T-helper 17 cell (primary cell): ENCODE measurements around the gene WDR88. TPM values are rescaled to one million over a fixed set of nuclear protein-coding genes. Genes with fewer than 3 reads are reported as not detected.
"Not testable (repeated sequence)": the region's sequence is repeated elsewhere in the genome, so short reads cannot be mapped to it uniquely, and the experiment has no call there.

ENCODE experiments used
- ATAC-seq: fragments of 150-1000 bp; cut with Tn5 transposase; 2 replicates; pipeline ENCODE4 v1.10.0; 2021; ENCODE audit warnings: mild to moderate bottlenecking, moderate library complexity
- DNase-seq, 3 donors: peaks; one replicate each; pipeline versions ENCODE4 v3.0.0 to v3.0.0-alpha.2; 2020 to 2021
- H3K9me3 ChIP-seq: one replicate; pipeline ENCODE4 v1.7.0; 2013; ENCODE audit warnings: low read length, mild to moderate bottlenecking; ENCODE audit not compliant: control insufficient read depth, poor library complexity, severe bottlenecking
- H3K27ac Mint-ChIP-seq: one replicate; pipeline ENCODE4 v1.8.0; 2022; ENCODE audit warnings: mild to moderate bottlenecking, moderate library complexity, mixed read lengths
- H3K27me3 Mint-ChIP-seq: one replicate; pipeline ENCODE4 v1.8.0; 2022; ENCODE audit warnings: mixed read lengths
- H3K36me3 Mint-ChIP-seq: one replicate; pipeline ENCODE4 v1.8.0; 2022; ENCODE audit warnings: low read depth, mixed read lengths
- H3K4me1 Mint-ChIP-seq: one replicate; pipeline ENCODE4 v1.8.0; 2022; ENCODE audit warnings: mild to moderate bottlenecking, mixed read lengths
- H3K4me3 Mint-ChIP-seq: one replicate; pipeline ENCODE4 v1.8.0; 2022; ENCODE audit warnings: mild to moderate bottlenecking, moderate library complexity, mixed read lengths
- total RNA-seq, 4 donors: library from RNA in 2 of 4; stranded (reverse) in 2 of 4; gene quantifications; one replicate each; pipeline ENCODE4 v1.2.3 and lab custom pipeline; 2022 to 2026

WDR88 gene
- total RNA-seq, 2 donors from 2014 or later: not detected

DNA sequence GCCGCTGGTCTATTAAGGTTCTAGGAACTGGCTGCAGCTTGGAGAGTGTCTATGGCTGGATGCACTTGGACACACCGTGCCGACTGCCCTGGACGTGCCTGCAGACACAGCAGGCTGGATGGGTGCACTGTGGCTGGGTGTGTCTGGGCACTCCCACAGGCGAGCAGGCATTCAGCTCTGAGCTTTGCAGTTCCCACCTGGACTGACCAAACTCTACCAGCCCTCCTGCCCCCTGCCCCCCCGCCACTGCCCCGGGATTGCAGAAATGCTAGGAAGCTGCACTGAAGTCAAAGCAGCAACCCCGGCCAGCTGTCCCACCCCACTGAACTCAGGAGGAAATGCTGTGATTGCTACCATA is 55.2 kb downstream of the WDR88 start:
- Mint-ChIP-seq H3K27me3 (peaks cover 21% of the 10 kb centered on the region), H3K4me3 (no peak overlapping the region), H3K36me3 (no peaks in the 10 kb centered on the region), H3K27ac (no peak overlapping the region), H3K4me1 (peaks cover 6% of the 10 kb centered on the region)
- ATAC-seq: no peak
- DNase-seq: no peak
- H3K9me3 ChIP-seq: no peaks in the 10 kb centered on the region

DNA sequence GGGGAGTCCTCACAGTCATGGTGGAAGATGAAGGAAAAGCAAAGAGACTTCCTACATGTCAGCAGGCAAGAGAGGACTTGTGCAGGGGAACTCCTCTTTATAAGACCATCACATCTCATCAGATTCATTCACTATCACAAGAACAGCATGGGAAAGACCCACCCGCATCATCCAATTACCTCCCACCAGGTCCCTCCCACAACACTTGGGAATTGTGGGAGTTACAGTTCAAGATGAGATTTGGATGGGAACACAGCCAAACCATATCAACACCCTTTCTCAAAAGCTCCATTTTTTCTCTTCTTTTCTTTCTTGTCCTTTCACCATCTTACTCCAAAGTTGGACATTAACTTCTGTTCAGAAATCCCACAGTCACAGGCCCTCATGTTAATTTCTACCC is 57.5 kb downstream of the WDR88 start:
- peaks cover 38% of the 10 kb centered on the region for H3K27me3 Mint-ChIP-seq
- H3K4me1 Mint-ChIP-seq: peaks cover 8% of the 10 kb centered on the region
- DNase-seq (no peak), ATAC-seq (no peak)
- no peak overlapping the region for H3K4me3 Mint-ChIP-seq
- H3K36me3 Mint-ChIP-seq: no peaks in the 10 kb centered on the region
- no peaks in the 10 kb centered on the region for H3K9me3 ChIP-seq
- H3K27ac Mint-ChIP-seq: peak overlapping the region; percentile 59

DNA sequence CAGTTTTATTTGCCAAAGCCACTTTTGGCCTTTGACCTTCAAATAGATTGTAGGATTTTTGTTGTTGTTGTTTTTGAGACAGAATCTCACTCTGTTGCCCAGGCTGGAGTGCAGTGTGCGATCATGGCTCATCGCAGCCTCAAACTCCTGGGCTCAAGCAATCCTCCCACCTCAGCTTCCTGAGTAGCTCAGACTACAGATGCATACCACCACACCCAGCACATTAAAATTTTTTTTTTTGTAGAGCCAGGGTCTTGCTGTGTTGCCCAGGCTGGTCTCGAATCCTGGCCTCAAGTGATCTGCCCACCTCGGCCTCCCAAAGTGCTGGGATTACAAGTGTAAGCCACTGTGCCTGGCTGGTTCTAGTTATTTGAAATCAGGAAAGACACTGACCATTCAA is 59.2 kb downstream of the WDR88 start:
- peaks cover 46% of the 10 kb centered on the region for H3K27me3 Mint-ChIP-seq
- H3K27ac Mint-ChIP-seq, H3K4me3 Mint-ChIP-seq, H3K4me1 Mint-ChIP-seq, ATAC-seq, H3K9me3 ChIP-seq, DNase-seq, H3K36me3 Mint-ChIP-seq: not testable (repeated sequence)

DNA sequence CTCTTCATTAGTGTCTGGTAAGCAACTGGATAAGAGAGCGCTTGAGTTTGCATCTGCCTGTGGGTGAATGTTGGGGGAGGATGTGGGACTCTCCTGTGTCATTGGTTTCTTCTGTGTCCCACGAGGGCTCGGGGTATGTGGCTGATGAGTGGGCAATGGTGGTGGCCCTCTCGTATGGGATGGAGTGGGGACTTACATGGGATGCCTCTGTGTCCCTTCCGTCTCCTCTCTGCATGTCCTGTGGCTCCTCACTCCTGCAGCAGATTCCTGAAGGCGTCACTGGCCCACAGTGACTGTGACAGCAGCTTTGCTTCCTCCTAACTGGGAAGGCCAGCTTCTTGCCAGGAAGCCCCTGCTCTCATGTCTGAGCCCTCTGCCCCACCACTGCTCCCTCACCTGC is 59.6 kb downstream of the WDR88 start:
- no peak for ATAC-seq
- Mint-ChIP-seq H3K27ac (no peak overlapping the region), H3K27me3 (peaks cover 47% of the 10 kb centered on the region), H3K36me3 (no peaks in the 10 kb centered on the region), H3K4me3 (no peak overlapping the region), H3K4me1 (peaks cover 8% of the 10 kb centered on the region)
- DNase-seq: no peak
- H3K9me3 ChIP-seq: no peaks in the 10 kb centered on the region

DNA sequence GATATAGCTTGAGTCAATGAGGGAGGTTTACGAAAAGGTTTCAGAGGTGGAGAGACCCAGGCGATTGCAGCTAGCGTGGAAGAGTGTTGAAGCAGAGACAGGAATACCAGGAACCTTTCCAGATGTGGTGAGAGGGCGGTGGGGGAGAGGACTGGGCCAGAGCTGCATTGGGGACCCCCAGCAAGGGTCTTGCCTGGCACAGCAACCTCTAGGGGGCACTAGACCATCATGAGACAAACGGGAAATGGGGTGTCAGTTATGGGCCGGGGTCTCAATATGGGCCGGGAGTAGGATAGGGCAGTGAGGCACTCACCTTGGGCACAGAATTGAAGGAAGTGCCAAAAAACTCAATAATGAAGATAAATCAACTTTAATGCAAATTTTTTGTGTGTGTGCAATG is 60.1 kb downstream of the WDR88 start:
- DNase-seq (no peak), ATAC-seq (no peak)
- H3K9me3 ChIP-seq: no peaks in the 10 kb centered on the region
- Mint-ChIP-seq H3K4me3 (no peak overlapping the region), H3K4me1 (peaks cover 8% of the 10 kb centered on the region), H3K27me3 (peaks cover 52% of the 10 kb centered on the region), H3K36me3 (no peaks in the 10 kb centered on the region), H3K27ac (no peak overlapping the region)

DNA sequence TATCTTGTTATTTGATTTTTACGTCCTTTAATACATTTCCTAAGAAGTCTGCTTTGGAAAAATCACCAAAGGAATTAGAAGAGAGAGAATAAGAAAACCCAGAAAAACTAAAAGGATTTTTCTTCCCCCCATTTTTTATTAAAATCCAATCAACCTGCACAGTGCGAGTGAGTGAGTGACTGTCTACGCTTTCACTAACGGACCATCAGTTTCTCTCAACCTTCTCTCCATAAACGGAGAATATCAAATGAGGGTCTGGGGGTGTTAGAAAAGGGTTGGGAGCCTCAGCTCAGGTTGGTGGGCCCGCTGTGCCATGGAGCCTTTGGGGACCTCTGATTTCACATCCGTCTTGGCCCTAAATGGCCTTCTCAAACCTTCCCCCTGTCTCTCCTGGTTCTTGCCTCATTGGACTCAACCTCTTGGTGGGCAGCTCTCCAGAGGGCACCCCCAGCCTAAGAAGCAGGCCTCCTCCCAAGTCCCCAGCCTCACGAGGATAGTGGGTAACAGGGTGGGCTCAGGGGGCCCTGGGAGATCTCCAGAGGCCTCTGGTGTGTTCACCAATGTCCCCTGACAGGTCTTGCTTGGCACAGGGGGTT is 61.5 kb downstream of the WDR88 start:
- ATAC-seq (no peak), DNase-seq (no peak)
- H3K36me3 Mint-ChIP-seq: no peaks in the 10 kb centered on the region
- no peaks in the 10 kb centered on the region for H3K9me3 ChIP-seq
- H3K4me1 Mint-ChIP-seq: peaks cover 6% of the 10 kb centered on the region
- no peak overlapping the region for H3K27ac Mint-ChIP-seq
- peak overlapping the region; percentile 74 for H3K4me3 Mint-ChIP-seq
- peaks cover 54% of the 10 kb centered on the region for H3K27me3 Mint-ChIP-seq

DNA sequence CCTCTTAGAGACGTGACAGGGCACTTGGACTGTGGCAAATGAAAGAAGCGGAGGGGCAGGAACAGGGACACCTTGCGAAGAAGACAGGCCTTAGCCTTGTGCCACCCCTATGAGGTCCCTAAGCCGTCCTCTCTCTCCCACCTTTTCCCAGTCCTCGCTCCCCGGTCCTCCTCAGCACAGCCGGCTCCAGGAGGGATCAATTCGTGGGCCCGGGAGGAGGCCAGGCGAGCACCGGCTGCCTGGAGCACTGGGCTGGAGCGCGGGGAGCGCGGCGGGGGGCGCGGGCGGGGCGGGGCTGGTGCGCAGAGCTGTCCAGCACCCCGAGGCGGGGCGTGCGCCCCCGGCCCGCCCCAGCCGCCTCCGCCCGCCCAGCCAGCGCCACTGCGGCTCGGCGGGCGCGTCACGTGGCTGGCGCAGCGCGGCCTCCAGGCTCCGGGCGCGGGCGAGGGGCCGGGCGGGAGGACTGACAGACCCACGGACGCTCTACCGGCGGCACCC is 62.0 kb downstream of the WDR88 start, which contains the start of gene LRP3:
Gene LRP3 (plus strand): TSS at position 466 of the 498 bp plus-strand sequence. CDS start 456 bp downstream, outside the sequence.
- Mint-ChIP-seq H3K27me3 (peaks cover 54% of the 10 kb centered on the region), H3K4me3 (peak within 1 kb of the TSS; percentile 74), H3K4me1 (peaks cover 6% of the 10 kb centered on the region), H3K27ac (no peak within 1 kb of the TSS), H3K36me3 (no peaks in the 10 kb centered on the region)
- DNase-seq (no peak), ATAC-seq (no peak)
- no peaks in the 10 kb centered on the region for H3K9me3 ChIP-seq

DNA sequence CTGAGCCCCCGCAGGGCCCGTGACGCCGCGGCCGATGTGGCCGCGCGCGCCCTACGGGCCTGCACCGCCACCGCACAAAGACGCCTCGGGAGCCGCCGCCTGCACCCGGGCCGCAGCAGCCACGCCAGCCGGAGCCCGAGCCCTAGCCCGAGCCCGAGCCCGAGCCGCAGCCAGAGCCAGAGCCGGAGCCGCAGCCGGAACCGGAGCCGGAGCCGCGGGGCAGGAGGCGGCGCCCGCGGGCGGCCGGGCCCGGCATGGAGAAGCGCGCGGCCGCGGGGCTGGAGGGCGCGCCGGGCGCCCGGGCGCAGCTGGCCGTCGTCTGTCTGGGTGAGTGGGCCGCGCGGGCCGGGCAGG is 62.6 kb downstream of the WDR88 start:
- Mint-ChIP-seq H3K36me3 (peaks cover 2% of the 10 kb centered on the region), H3K4me1 (peaks cover 6% of the 10 kb centered on the region), H3K27ac (no peak overlapping the region), H3K4me3 (no peak overlapping the region), H3K27me3 (peaks cover 54% of the 10 kb centered on the region)
- DNase-seq (no peak), ATAC-seq (no peak)
- H3K9me3 ChIP-seq: no peaks in the 10 kb centered on the region

DNA sequence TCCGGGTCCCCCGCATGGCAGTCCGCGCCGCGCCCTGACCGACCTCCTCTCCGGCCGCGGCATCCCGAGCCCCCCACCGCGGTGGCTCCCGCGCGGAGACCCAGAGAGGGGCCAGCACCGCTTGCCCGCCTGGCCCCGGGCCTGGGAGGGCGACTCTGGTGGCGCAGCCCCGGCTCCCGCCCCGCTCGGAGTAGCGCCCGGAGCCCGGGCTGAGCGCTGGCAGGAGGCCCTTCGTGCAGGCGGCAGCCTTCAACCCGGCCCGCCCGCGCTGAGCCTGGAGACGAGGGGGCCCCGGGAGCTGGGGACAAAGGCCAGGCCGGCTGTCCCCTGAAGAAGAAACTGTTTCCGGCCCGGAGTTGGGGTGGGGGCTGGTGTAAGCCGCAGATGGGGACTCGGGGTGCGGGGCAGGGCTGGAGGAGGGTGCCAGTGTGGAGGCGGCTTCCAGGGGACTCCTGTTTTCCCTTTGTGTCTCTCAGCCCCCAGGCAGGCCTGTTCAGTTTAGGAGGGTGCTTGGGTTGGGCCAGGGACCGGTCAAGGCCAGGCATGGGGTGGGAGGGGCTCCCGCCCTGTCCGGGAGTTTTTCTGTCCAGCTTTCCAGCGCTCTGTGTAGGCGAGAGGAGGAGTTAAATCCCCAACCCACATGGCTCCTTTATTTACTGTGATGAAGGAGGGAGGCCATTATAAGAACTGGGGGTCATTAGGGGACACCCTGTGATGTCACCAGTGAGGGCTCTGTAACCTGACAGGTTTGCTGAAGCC is 63.2 kb downstream of the WDR88 start:
- H3K4me1 Mint-ChIP-seq: peaks cover 6% of the 10 kb centered on the region
- peaks cover 50% of the 10 kb centered on the region for H3K27me3 Mint-ChIP-seq
- H3K27ac Mint-ChIP-seq: no peak overlapping the region
- H3K4me3 Mint-ChIP-seq: peak overlapping the region; percentile 68
- H3K9me3 ChIP-seq: no peaks in the 10 kb centered on the region
- peaks cover 2% of the 10 kb centered on the region for H3K36me3 Mint-ChIP-seq
- ATAC-seq: no peak
- DNase-seq: no peak

DNA sequence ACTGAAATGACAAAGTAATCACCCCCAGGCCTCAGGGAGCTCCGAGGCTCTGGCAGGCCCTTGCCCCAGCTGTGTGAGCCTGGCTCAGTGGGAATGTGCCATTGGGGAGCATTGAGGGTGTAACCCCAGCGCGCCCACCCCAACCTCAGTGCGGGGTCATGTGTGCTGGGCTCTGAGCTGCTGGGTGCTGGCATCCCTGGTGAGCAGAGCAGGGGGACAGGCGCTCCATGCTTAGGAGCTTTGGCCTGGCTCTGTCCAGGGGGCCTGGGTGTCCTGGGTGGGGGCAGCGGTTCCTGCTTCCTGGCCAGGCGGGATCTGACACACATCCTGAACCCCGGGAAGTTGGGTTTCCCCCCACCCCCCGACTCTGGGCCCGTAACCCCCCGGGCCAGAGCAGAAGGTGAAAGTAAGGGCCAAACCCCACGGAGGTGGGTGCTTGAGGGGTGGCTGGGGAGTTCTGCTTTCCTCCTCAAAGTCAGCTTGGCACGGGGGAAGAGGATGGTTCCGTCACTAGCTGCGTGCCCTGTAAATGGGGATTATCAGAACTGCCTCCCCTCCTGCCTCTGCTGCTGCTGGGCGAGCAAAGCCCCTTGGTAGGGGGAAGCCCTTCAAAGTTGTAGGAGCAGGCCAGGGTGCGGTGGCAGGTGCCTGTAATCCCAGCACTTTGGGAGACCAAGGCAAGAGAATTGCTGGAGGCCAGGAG is 63.9 kb downstream of the WDR88 start:
- peak overlapping the region; percentile 68 for H3K4me3 Mint-ChIP-seq
- H3K4me1 Mint-ChIP-seq: peaks cover 2% of the 10 kb centered on the region
- no peaks in the 10 kb centered on the region for H3K9me3 ChIP-seq
- ATAC-seq: no peak
- peaks cover 2% of the 10 kb centered on the region for H3K36me3 Mint-ChIP-seq
- H3K27me3 Mint-ChIP-seq: peaks cover 43% of the 10 kb centered on the region
- H3K27ac Mint-ChIP-seq: no peak overlapping the region
- no peak for DNase-seq

DNA sequence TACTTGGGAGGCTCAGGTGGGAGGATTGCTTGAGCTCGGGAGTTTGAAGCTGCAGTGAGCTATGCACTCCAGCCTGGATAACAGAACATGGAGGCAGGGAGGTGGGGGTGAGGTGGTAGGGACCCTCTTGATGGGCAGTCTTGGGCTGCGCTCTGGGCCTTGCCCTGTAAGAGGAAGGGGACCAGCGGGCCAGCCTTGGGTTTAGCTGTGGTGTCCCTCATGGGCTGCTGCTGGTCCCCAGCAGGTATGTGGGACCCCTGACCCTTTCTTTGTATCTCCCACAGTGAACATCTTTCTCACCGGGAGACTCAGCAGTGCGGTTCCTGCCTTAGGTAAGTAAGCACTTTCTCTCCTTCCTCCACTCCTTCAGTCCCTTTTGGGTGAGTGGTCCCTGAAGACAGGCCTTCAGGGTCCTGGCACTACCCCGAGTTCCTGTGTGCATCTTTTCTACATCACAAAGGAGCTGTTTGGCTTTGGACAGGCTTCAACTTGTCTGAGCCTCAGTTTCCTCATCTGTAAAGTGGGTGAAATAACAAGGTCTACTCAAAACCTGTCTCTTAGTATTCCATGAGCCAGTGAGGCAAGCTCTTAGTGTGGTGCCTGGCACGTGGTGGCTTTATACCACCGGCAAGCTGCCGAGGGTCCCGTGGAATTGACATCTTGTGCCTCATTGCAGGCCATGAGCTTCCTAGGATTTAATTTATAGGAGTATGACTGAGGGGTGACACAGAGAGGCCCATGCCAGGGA is 64.7 kb downstream of the WDR88 start:
- peaks cover 2% of the 10 kb centered on the region for H3K4me1 Mint-ChIP-seq
- DNase-seq (no peak), ATAC-seq (no peak)
- peak overlapping the region; percentile 33 for H3K4me3 Mint-ChIP-seq
- H3K9me3 ChIP-seq: no peaks in the 10 kb centered on the region
- H3K36me3 Mint-ChIP-seq: peaks cover 2% of the 10 kb centered on the region
- H3K27ac Mint-ChIP-seq: no peak overlapping the region
- peaks cover 39% of the 10 kb centered on the region for H3K27me3 Mint-ChIP-seq

DNA sequence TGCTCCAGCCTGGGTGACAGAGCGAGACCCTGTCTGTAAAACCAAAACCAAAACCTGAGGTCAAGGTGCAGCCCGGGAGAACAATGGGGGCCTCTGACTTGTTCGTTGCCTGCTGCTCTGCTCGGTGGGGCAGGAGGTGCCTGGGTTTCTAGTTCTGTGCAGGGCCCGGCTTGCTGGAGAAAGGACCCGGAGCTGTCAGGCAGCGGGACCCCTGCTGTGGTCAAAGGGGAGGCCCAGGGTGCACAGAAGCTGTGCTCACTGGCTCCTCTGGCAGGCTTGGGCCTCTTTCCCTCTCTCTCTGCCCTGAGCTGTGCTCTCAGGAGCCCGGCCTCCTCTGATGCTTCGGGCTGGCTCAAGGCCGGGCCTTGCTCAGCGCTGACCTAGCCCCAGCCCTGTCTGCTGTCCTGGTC is 65.7 kb downstream of the WDR88 start:
- H3K9me3 ChIP-seq: no peaks in the 10 kb centered on the region
- Mint-ChIP-seq H3K4me3 (no peak overlapping the region), H3K36me3 (peaks cover 2% of the 10 kb centered on the region), H3K27ac (no peak overlapping the region), H3K4me1 (peaks cover 2% of the 10 kb centered on the region), H3K27me3 (peaks cover 29% of the 10 kb centered on the region)
- DNase-seq: no peak
- no peak for ATAC-seq

DNA sequence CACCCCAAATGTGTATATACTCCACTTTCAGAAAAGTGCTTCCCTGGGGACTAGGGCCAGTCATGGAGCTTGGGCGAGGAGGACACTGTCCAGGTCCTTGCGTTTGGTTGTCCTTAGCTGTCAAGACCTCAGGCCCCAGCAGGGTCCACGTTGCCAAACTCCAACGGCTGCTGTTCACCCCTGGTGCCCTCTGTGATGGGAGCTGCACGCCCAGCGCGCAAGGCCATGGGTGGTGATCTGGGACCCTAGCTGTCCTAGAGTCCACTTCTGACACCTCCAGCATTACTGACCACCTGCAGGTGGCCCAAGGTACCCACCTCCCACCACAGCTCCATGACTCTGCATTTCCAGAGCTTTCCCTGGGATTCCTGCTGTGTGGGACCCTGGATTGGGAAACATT is 66.3 kb downstream of the WDR88 start:
- H3K4me3 Mint-ChIP-seq: no peak overlapping the region
- no peaks in the 10 kb centered on the region for H3K9me3 ChIP-seq
- peaks cover 2% of the 10 kb centered on the region for H3K4me1 Mint-ChIP-seq
- no peak overlapping the region for H3K27ac Mint-ChIP-seq
- DNase-seq: no peak
- H3K27me3 Mint-ChIP-seq: peaks cover 23% of the 10 kb centered on the region
- ATAC-seq: no peak
- peaks cover 2% of the 10 kb centered on the region for H3K36me3 Mint-ChIP-seq
